PC-9 (cell line): ENCODE results near the gene ZDHHC20. TPM values are rescaled to one million over a fixed set of nuclear protein-coding genes. Genes with fewer than 3 reads are reported as not detected.
"Not testable (repeated sequence)": the region's sequence is repeated elsewhere in the genome, so short reads cannot be mapped to it uniquely, and the experiment has no call there.

Source experiments
- BruUV-seq: library from RNA; stranded (reverse); fragments of 400-500 nt; replicated peaks from 2 replicates; lab custom pipeline; 2021; lab: Mats Ljungman, UMichigan
- CTCF ChIA-PET: fragments of 300-600 bp; sonication (Branson Sonifier 250); formaldehyde crosslinking; loops from one replicate; lab custom pipeline; 2022; ENCODE audit warnings: antibody characterized with exemption; lab: Charles Lee
- POLR2A ChIA-PET: fragments of 300-600 bp; sonication (Branson Sonifier 250); formaldehyde crosslinking; loops from one replicate; lab custom pipeline; 2022; ENCODE audit warnings: antibody characterized with exemption; ENCODE audit not compliant: unreplicated experiment; lab: Charles Lee
- DNase-seq, 2 experiments: peaks; one replicate each; pipeline versions ENCODE4 v3.0.0 to v3.0.0-alpha.2; 2015 to 2022; ENCODE audit warnings: mixed read lengths in 1 of 2
- H2AFZ ChIP-seq: fragments of 200-600 bp; sonication (generic); 2 replicates; pipeline ENCODE4 v1.8.1; 2017; ENCODE audit warnings: antibody characterized with exemption
- H3F3A ChIP-seq: fragments of 200-600 bp; sonication (generic); 2 replicates; pipeline ENCODE4 v1.8.1; 2017; ENCODE audit warnings: antibody characterized with exemption, mild to moderate bottlenecking, low read depth; ENCODE audit not compliant: insufficient read depth
- H3K27ac ChIP-seq: fragments of 200-600 bp; sonication (generic); 2 replicates; pipeline ENCODE4 v1.6.1; 2016; ENCODE audit warnings: mixed run types
- H3K27me3 ChIP-seq: fragments of 200-600 bp; sonication (generic); 2 replicates; pipeline ENCODE4 v1.6.1; 2016; ENCODE audit warnings: low read depth, mixed run types; ENCODE audit not compliant: insufficient read depth
- H3K36me3 ChIP-seq: fragments of 200-600 bp; sonication (generic); 2 replicates; pipeline ENCODE4 v1.6.1; 2016; ENCODE audit warnings: low read depth, mixed run types
- H3K4me1 ChIP-seq: fragments of 200-600 bp; sonication (generic); replicated peaks from 2 replicates; pipeline ENCODE4 v1.6.1; 2016; ENCODE audit warnings: mixed run types; ENCODE audit not compliant: insufficient read depth
- H3K4me2 ChIP-seq: fragments of 200-600 bp; sonication (generic); 2 replicates; pipeline ENCODE4 v1.6.1; 2017; ENCODE audit warnings: mixed run types
- H3K4me3 ChIP-seq: fragments of 200-600 bp; sonication (generic); 2 replicates; pipeline ENCODE4 v1.6.1; 2016; ENCODE audit warnings: mixed run types
- H3K79me2 ChIP-seq: fragments of 200-600 bp; sonication (generic); 2 replicates; pipeline ENCODE4 v1.6.1; 2017; ENCODE audit warnings: low read depth, mixed run types
- H3K9me2 ChIP-seq: fragments of 200-600 bp; sonication (generic); 2 replicates; pipeline ENCODE4 v1.8.1; 2017; ENCODE audit warnings: mild to moderate bottlenecking; ENCODE audit not compliant: insufficient read depth
- H3K9me3 ChIP-seq: fragments of 200-600 bp; sonication (generic); 2 replicates; pipeline ENCODE4 v1.8.1; 2016; ENCODE audit warnings: low read depth; ENCODE audit not compliant: insufficient read depth
- H4K20me1 ChIP-seq: fragments of 200-600 bp; sonication (generic); 2 replicates; pipeline ENCODE4 v1.8.1; 2017; ENCODE audit not compliant: insufficient read depth
- CTCF ChIP-seq: fragments of 200-600 bp; sonication (generic); conservative IDR thresholded peaks from 2 replicates; pipeline ENCODE4 v1.6.1; 2017; ENCODE audit warnings: mixed run types, antibody characterized with exemption, mild to moderate bottlenecking, moderate library complexity
- EZH2 ChIP-seq: fragments of 200-600 bp; sonication (generic); IDR thresholded peaks from 2 replicates; pipeline ENCODE4 v1.8.0; 2017; ENCODE audit warnings: antibody characterized with exemption, low read depth
- intact Hi-C: fragments of 100-400 bp; cut with micrococcal nuclease; formaldehyde crosslinking; loops from one replicate; pipeline ENCODE4 v1.10.0; 2022; ENCODE audit not compliant: unreplicated experiment
- total RNA-seq: library from RNA; stranded (reverse); gene quantifications from 2 replicates; pipeline ENCODE4 v1.2.3, GENCODE V29; 2021

The ZDHHC20 gene
- total RNA-seq, 1 experiment from 2014 or later = 47.5 TPM

GRCh38 chr13:21389124-21389523, 70.0 kb downstream of the ZDHHC20 start:
- no peaks in the 10 kb centered on the region for H4K20me1 ChIP-seq
- intact Hi-C loops = no loop called here
- TF ChIP-seq EZH2 (no peak), CTCF (no peak)
- no peaks in the 10 kb centered on the region; the same call in 1 of the 2 replicates for H3K9me3 ChIP-seq
- no peak overlapping the region for H2AFZ ChIP-seq
- no peak overlapping the region for H3K27ac ChIP-seq
- CTCF ChIA-PET = no interaction called here
- H3K4me2 ChIP-seq = no peak overlapping the region
- no peak for DNase-seq
- no TSS peak for BruUV-seq
- H3K9me2 ChIP-seq = no peaks in the 10 kb centered on the region; the same call in 1 of the 2 replicates
- no peaks in the 10 kb centered on the region for H3K79me2 ChIP-seq
- H3K4me1 ChIP-seq = no peaks in the 10 kb centered on the region
- H3K27me3 ChIP-seq = no peaks in the 10 kb centered on the region
- 0 out of 2 replicates have a peak, but pooled peaks cover 6% of the 10 kb centered on the region for H3F3A ChIP-seq
- peaks cover 33% of the 10 kb centered on the region; the same call in 1 of the 2 replicates for H3K36me3 ChIP-seq
- no peak overlapping the region for H3K4me3 ChIP-seq
- POLR2A ChIA-PET = no interaction called here

GRCh38 chr13:21385710-21386109, 73.4 kb downstream of the ZDHHC20 start:
- no peak overlapping the region for H3K27ac ChIP-seq
- 0 out of 2 replicates have a peak, but pooled peaks cover 6% of the 10 kb centered on the region for H4K20me1 ChIP-seq
- BruUV-seq = no TSS peak
- no peaks in the 10 kb centered on the region for H3K4me1 ChIP-seq
- POLR2A ChIA-PET = no interaction called here
- H3K9me2 ChIP-seq = no peaks in the 10 kb centered on the region; the same call in 1 of the 2 replicates
- no peak overlapping the region for H3K4me2 ChIP-seq
- DNase-seq = no peak
- CTCF ChIA-PET = no interaction called here
- H3F3A ChIP-seq = peaks cover 6% of the 10 kb centered on the region; the same call in 1 of the 2 replicates
- no peaks in the 10 kb centered on the region; the same call in 1 of the 2 replicates for H3K9me3 ChIP-seq
- no peak overlapping the region for H3K4me3 ChIP-seq
- H3K27me3 ChIP-seq = no peaks in the 10 kb centered on the region
- H3K36me3 ChIP-seq = peaks cover 46% of the 10 kb centered on the region
- H3K79me2 ChIP-seq = no peaks in the 10 kb centered on the region
- no peak for TF ChIP-seq CTCF
- intact Hi-C loops = no loop called here
- H2AFZ ChIP-seq = no peak overlapping the region

GRCh38 chr13:21383090-21383489, 76.0 kb downstream of the ZDHHC20 start:
- no peak for DNase-seq
- ChIA-PET POLR2A (no interaction called here), CTCF (no interaction called here)
- no peaks in the 10 kb centered on the region; the same call in 1 of the 2 replicates for H3K9me3 ChIP-seq
- no peaks in the 10 kb centered on the region for H3K9me2 ChIP-seq
- 0 out of 2 replicates have a peak, but pooled peaks cover 6% of the 10 kb centered on the region for H4K20me1 ChIP-seq
- no peaks in the 10 kb centered on the region for H3K4me1 ChIP-seq
- no peaks in the 10 kb centered on the region for H3K27me3 ChIP-seq
- H2AFZ ChIP-seq = no peak overlapping the region
- peaks cover 31% of the 10 kb centered on the region for H3K36me3 ChIP-seq
- intact Hi-C loops = no loop called here
- H3K4me2 ChIP-seq = no peak overlapping the region
- no peaks in the 10 kb centered on the region; the same call in 1 of the 2 replicates for H3F3A ChIP-seq
- TF ChIP-seq EZH2 = no peak
- TF ChIP-seq CTCF = no peak
- no peak overlapping the region for H3K27ac ChIP-seq
- BruUV-seq = no TSS peak
- H3K79me2 ChIP-seq = no peaks in the 10 kb centered on the region
- H3K4me3 ChIP-seq = no peak overlapping the region

GRCh38 chr13:21376998-21377985, 81.8 kb downstream of the ZDHHC20 start:
- H2AFZ ChIP-seq, CTCF ChIA-PET, POLR2A ChIA-PET, H3K4me3 ChIP-seq, H3K27ac ChIP-seq, H3K9me3 ChIP-seq, H3F3A ChIP-seq, H3K79me2 ChIP-seq, H4K20me1 ChIP-seq, H3K27me3 ChIP-seq, BruUV-seq, H3K4me2 ChIP-seq, H3K4me1 ChIP-seq, DNase-seq, intact Hi-C loops, H3K9me2 ChIP-seq: not testable (repeated sequence)
- peaks cover 23% of the 10 kb centered on the region for H3K36me3 ChIP-seq
